ENCODE results near the gene MOB2.

Gene MOB2

DNA sequence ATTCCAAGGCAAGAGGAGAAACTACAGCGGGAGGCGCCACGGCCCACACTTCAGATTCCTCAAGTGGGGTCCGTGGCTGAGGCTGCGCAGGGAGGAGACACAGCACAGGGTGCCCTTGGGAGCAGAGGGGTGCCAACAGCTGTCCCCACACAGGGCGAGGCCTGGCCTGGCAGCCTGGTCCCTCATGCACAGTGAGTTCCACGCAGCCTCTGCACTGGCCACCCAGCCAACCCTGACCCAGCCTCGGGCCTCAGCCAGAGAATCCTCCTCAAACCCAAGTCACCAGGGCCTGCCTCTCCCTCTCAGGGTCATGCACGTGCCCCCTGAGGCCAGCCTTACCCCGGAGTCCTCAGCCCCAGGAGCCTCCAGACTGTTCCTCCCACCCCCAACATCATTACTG lies 22.4 kb upstream of the MOB2 start:
- H3K27ac ChIP-seq (replicated peaks; ENCODE audit: low read length), result no peak overlapping the region
- no peak overlapping the region for H3K4me2 ChIP-seq (ENCODE audit: insufficient read depth, low read length, poor library complexity, severe bottlenecking)
- H3K79me1 ChIP-seq (ENCODE audit: low read depth, low read length), result peaks cover 8% of the 10 kb centered on the region
- H2BK12ac ChIP-seq (ENCODE audit: low read length), result no peak overlapping the region
- no peaks in the 10 kb centered on the region for H3K9me3 ChIP-seq (replicated peaks in 1 of 2; ENCODE audit: control insufficient read depth in 2 of 2, insufficient read depth in 1 of 2, low read depth in 1 of 2, low read length in 2 of 2)
- no peaks in the 10 kb centered on the region for H3K27me3 ChIP-seq (ENCODE audit: control insufficient read depth in 3 of 3, insufficient read depth in 3 of 3, low read depth in 1 of 3, low read length in 3 of 3)
- peak overlapping the region; percentile 17 for H3K9ac ChIP-seq (ENCODE audit: low read depth, low read length, poor library complexity)
- peak overlapping the region; percentile 42 for H3K14ac ChIP-seq (ENCODE audit: low read length)
- H2BK15ac ChIP-seq (ENCODE audit: low read length), result no peak overlapping the region
- H3K18ac ChIP-seq (ENCODE audit: low read length), result no peak overlapping the region
- no peaks in the 10 kb centered on the region for H3K36me3 ChIP-seq (replicated peaks in 1 of 2; ENCODE audit: control insufficient read depth in 2 of 2, insufficient read depth in 2 of 2, low read length in 2 of 2)
- no peak overlapping the region for H2AFZ ChIP-seq (ENCODE audit: low read length)
- no peak overlapping the region for H2BK120ac ChIP-seq (ENCODE audit: low read depth, low read length)
- H3K4ac ChIP-seq (ENCODE audit: low read length), result no peak overlapping the region
- no peak overlapping the region for H2AK5ac ChIP-seq (ENCODE audit: low read depth, low read length)
- WGBS, 2 donors (ENCODE audit: extremely low coverage in 2 of 2, insufficient read length in 2 of 2, insufficient replicate concordance in 1 of 2), result no CpG with 5 or more reads among the region's 10 CpGs
- H3K23ac ChIP-seq (ENCODE audit: low read depth, low read length, poor library complexity), result no peak overlapping the region
- no peak overlapping the region for H4K91ac ChIP-seq (ENCODE audit: low read depth, low read length, poor library complexity)
- DNase-seq (ENCODE audit: low spot score), result no peak
- H3K4me1 ChIP-seq (ENCODE audit: control insufficient read depth in 2 of 2, insufficient read depth in 1 of 2, low read depth in 1 of 2, low read length in 2 of 2), result peaks cover 9 to 21% of the 10 kb centered on the region in 2 donors
- H4K8ac ChIP-seq (ENCODE audit: low read depth, low read length), result no peak overlapping the region
- peak overlapping the region in 1 of 2 donors; percentile 50 for H3K4me3 ChIP-seq (ENCODE audit: low read length in 2 of 2)
- H2BK5ac ChIP-seq (ENCODE audit: low read length), result no peak overlapping the region

DNA sequence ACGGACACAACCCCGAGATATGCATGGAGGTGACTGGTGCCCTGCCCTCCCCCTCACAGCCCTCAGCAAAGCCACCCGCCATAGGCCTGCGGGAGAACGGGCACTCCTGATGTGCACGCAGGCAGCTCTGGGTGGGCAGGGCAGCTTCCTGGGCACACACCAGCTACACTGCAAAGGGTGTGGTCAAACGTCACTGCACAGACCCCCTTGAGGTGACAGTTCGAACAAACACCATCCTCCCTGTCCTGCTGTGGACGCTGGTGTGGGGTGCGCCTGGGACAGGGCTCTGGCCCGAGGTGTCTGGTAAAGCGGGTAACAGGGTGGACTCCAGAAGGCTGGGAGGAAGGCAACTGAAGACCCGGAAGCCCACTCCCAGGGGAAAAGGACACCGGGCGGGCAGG lies 21.9 kb upstream of the MOB2 start:
- Histone ChIP-seq H3K18ac (ENCODE audit: low read length) (peak overlapping the region; percentile 70), H3K23ac (ENCODE audit: low read depth, low read length, poor library complexity) (peak overlapping the region; percentile 2), H4K8ac (ENCODE audit: low read depth, low read length) (no peak overlapping the region), H3K9me3 (replicated peaks in 1 of 2; ENCODE audit: control insufficient read depth in 2 of 2, insufficient read depth in 1 of 2, low read depth in 1 of 2, low read length in 2 of 2) (no peaks in the 10 kb centered on the region), H3K4ac (ENCODE audit: low read length) (no peak overlapping the region), H2AFZ (ENCODE audit: low read length) (no peak overlapping the region), H3K79me1 (ENCODE audit: low read depth, low read length) (peaks cover 9% of the 10 kb centered on the region), H2AK5ac (ENCODE audit: low read depth, low read length) (no peak overlapping the region), H2BK15ac (ENCODE audit: low read length) (no peak overlapping the region), H3K14ac (ENCODE audit: low read length) (peak overlapping the region; percentile 42), H3K4me3 (ENCODE audit: low read length in 2 of 2) (peak overlapping the region in 1 of 2 donors; percentile 26), H3K27me3 (ENCODE audit: control insufficient read depth in 3 of 3, insufficient read depth in 3 of 3, low read depth in 1 of 3, low read length in 3 of 3) (no peaks in the 10 kb centered on the region), H3K27ac (replicated peaks; ENCODE audit: low read length) (no peak overlapping the region), H2BK120ac (ENCODE audit: low read depth, low read length) (no peak overlapping the region), H2BK12ac (ENCODE audit: low read length) (no peak overlapping the region), H3K36me3 (replicated peaks in 1 of 2; ENCODE audit: control insufficient read depth in 2 of 2, insufficient read depth in 2 of 2, low read length in 2 of 2) (no peaks in the 10 kb centered on the region), H3K9ac (ENCODE audit: low read depth, low read length, poor library complexity) (no peak overlapping the region), H3K4me2 (ENCODE audit: insufficient read depth, low read length, poor library complexity, severe bottlenecking) (no peak overlapping the region), H3K4me1 (ENCODE audit: control insufficient read depth in 2 of 2, insufficient read depth in 1 of 2, low read depth in 1 of 2, low read length in 2 of 2) (peaks cover 7 to 16% of the 10 kb centered on the region in 2 donors), H4K91ac (ENCODE audit: low read depth, low read length, poor library complexity) (no peak overlapping the region), H2BK5ac (ENCODE audit: low read length) (no peak overlapping the region)
- DNase-seq (ENCODE audit: low spot score), result no peak
- WGBS, 2 donors (ENCODE audit: extremely low coverage in 2 of 2, insufficient read length in 2 of 2, insufficient replicate concordance in 1 of 2), result no CpG with 5 or more reads among the region's 15 CpGs

DNA sequence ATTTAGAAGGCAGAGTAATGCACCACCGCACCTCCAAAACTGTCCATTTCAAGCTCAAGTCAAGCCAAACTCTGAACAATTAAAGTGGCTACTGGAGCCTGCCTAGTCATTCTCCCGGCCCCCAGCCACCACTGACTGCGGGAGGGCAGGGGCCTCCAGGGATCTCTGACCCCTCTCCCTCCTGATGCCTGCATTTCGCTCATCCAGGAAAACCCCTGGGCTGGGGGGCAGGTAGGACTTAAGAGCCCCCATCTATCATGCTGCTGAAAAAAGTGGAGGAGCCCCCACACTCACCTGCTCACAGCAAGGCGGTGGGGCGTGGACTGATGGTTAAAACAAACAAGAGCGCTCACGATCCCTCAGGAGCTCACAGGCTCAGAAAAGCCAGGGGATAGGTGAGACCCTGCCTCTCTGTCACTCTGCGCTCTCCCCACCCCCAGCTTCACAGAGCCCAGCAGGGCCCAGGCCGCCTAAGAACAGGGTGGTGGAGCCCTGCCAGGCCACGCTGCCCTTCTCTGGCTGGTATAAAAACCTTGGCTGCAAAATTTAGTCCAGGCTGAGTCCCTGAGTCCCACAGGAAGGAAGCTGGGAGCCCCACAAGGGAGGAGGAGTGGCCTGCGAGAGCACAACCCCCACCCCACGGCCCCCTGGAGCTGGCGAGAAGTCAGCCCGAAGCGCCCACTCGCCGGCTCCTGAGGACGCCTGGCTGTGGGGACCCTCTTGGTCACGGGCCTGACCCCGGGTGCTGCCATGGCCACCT lies 21.0 kb upstream of the MOB2 start:
- peaks cover 9% of the 10 kb centered on the region for H3K79me1 ChIP-seq (ENCODE audit: low read depth, low read length)
- no peak overlapping the region for H2BK5ac ChIP-seq (ENCODE audit: low read length)
- H2BK15ac ChIP-seq (ENCODE audit: low read length), result no peak overlapping the region
- DNase-seq (ENCODE audit: low spot score), result no peak
- WGBS, 2 donors (ENCODE audit: extremely low coverage in 2 of 2, insufficient read length in 2 of 2, insufficient replicate concordance in 1 of 2), result no CpG with 5 or more reads among the region's 21 CpGs
- no peaks in the 10 kb centered on the region for H3K9me3 ChIP-seq (replicated peaks in 1 of 2; ENCODE audit: control insufficient read depth in 2 of 2, insufficient read depth in 1 of 2, low read depth in 1 of 2, low read length in 2 of 2)
- no peak overlapping the region for H3K27ac ChIP-seq (replicated peaks; ENCODE audit: low read length)
- H3K4ac ChIP-seq (ENCODE audit: low read length), result no peak overlapping the region
- H3K23ac ChIP-seq (ENCODE audit: low read depth, low read length, poor library complexity), result no peak overlapping the region
- no peak overlapping the region for H4K8ac ChIP-seq (ENCODE audit: low read depth, low read length)
- H3K4me3 ChIP-seq (ENCODE audit: low read length in 2 of 2), result no peak overlapping the region
- H3K27me3 ChIP-seq (ENCODE audit: control insufficient read depth in 3 of 3, insufficient read depth in 3 of 3, low read depth in 1 of 3, low read length in 3 of 3), result no peaks in the 10 kb centered on the region
- no peak overlapping the region for H3K4me2 ChIP-seq (ENCODE audit: insufficient read depth, low read length, poor library complexity, severe bottlenecking)
- no peak overlapping the region for H2BK120ac ChIP-seq (ENCODE audit: low read depth, low read length)
- H2AK5ac ChIP-seq (ENCODE audit: low read depth, low read length), result peak overlapping the region; percentile 12
- H4K91ac ChIP-seq (ENCODE audit: low read depth, low read length, poor library complexity), result no peak overlapping the region
- H2AFZ ChIP-seq (ENCODE audit: low read length), result no peak overlapping the region
- no peak overlapping the region for H3K9ac ChIP-seq (ENCODE audit: low read depth, low read length, poor library complexity)
- H3K4me1 ChIP-seq (ENCODE audit: control insufficient read depth in 2 of 2, insufficient read depth in 1 of 2, low read depth in 1 of 2, low read length in 2 of 2), result peaks cover 5 to 18% of the 10 kb centered on the region in 2 donors
- peak overlapping the region; percentile 90 for H3K14ac ChIP-seq (ENCODE audit: low read length)
- no peaks in the 10 kb centered on the region for H3K36me3 ChIP-seq (replicated peaks in 1 of 2; ENCODE audit: control insufficient read depth in 2 of 2, insufficient read depth in 2 of 2, low read length in 2 of 2)
- H2BK12ac ChIP-seq (ENCODE audit: low read length), result no peak overlapping the region
- H3K18ac ChIP-seq (ENCODE audit: low read length), result peak overlapping the region; percentile 28

DNA sequence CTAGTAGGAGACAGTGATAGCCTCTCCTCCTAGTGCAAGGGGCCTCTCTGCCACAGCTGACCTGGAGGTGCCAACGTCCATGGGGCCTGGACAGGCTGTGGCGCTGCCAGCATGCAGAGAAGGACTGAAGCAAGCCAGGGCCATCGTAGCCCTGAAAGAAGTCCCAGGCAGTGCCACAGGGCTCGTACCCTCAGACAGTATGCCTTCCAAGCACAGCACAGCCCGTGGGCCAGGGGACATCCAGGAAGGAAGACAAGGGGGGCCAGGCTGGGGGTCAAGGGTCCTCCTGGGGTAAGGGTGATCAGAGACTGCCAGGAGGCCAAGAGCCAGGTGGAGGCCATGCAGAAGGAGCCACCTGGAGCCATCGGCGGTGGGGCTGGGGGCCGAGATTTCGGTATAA lies 20.4 kb upstream of the MOB2 start:
- peak overlapping the region; percentile 16 for H3K9ac ChIP-seq (ENCODE audit: low read depth, low read length, poor library complexity)
- peak overlapping the region; percentile 14 for H2BK12ac ChIP-seq (ENCODE audit: low read length)
- H2BK15ac ChIP-seq (ENCODE audit: low read length), result no peak overlapping the region
- H4K8ac ChIP-seq (ENCODE audit: low read depth, low read length), result no peak overlapping the region
- DNase-seq (ENCODE audit: low spot score), result no peak
- H3K27me3 ChIP-seq (ENCODE audit: control insufficient read depth in 3 of 3, insufficient read depth in 3 of 3, low read depth in 1 of 3, low read length in 3 of 3), result no peaks in the 10 kb centered on the region
- H3K4me2 ChIP-seq (ENCODE audit: insufficient read depth, low read length, poor library complexity, severe bottlenecking), result no peak overlapping the region
- no peak overlapping the region for H3K4ac ChIP-seq (ENCODE audit: low read length)
- H2BK5ac ChIP-seq (ENCODE audit: low read length), result no peak overlapping the region
- H3K27ac ChIP-seq (replicated peaks; ENCODE audit: low read length), result no peak overlapping the region
- H3K9me3 ChIP-seq (replicated peaks in 1 of 2; ENCODE audit: control insufficient read depth in 2 of 2, insufficient read depth in 1 of 2, low read depth in 1 of 2, low read length in 2 of 2), result no peaks in the 10 kb centered on the region
- H3K18ac ChIP-seq (ENCODE audit: low read length), result peak overlapping the region; percentile 80
- no peak overlapping the region for H3K4me3 ChIP-seq (ENCODE audit: low read length in 2 of 2)
- WGBS, 2 donors (ENCODE audit: extremely low coverage in 2 of 2, insufficient read length in 2 of 2, insufficient replicate concordance in 1 of 2), result no CpG with 5 or more reads among the region's 9 CpGs
- H3K14ac ChIP-seq (ENCODE audit: low read length), result peak overlapping the region; percentile 90
- no peak overlapping the region for H2AFZ ChIP-seq (ENCODE audit: low read length)
- H2BK120ac ChIP-seq (ENCODE audit: low read depth, low read length), result no peak overlapping the region
- no peaks in the 10 kb centered on the region for H3K36me3 ChIP-seq (replicated peaks in 1 of 2; ENCODE audit: control insufficient read depth in 2 of 2, insufficient read depth in 2 of 2, low read length in 2 of 2)
- H3K23ac ChIP-seq (ENCODE audit: low read depth, low read length, poor library complexity), result peak overlapping the region; percentile 91
- H3K4me1 ChIP-seq (ENCODE audit: control insufficient read depth in 2 of 2, insufficient read depth in 1 of 2, low read depth in 1 of 2, low read length in 2 of 2), result peaks cover 5 to 22% of the 10 kb centered on the region in 2 donors
- H3K79me1 ChIP-seq (ENCODE audit: low read depth, low read length), result peaks cover 9% of the 10 kb centered on the region
- H4K91ac ChIP-seq (ENCODE audit: low read depth, low read length, poor library complexity), result no peak overlapping the region
- peak overlapping the region; percentile 12 for H2AK5ac ChIP-seq (ENCODE audit: low read depth, low read length)
